Left ventricle myocardium inferior (tissue), 1 donor: ENCODE data around the gene PHACTR4. TPM values are rescaled to one million over a fixed set of nuclear protein-coding genes. Genes with fewer than 3 reads are reported as not detected.
"Not testable (repeated sequence)": the region's sequence is repeated elsewhere in the genome, so short reads cannot be mapped to it uniquely, and the experiment has no call there.

Experiments
- DNase-seq: peaks from one replicate; pipeline ENCODE4 v3.0.0-alpha.2; 2020
- H3K27ac ChIP-seq: fragments of 200-600 bp; replicated peaks from 2 replicates; pipeline ENCODE4 v1.8.0; 2021
- H3K27me3 ChIP-seq: fragments of 200-600 bp; 2 replicates; pipeline ENCODE4 v1.8.0; 2021; ENCODE audit warnings: low read depth
- H3K36me3 ChIP-seq: fragments of 200-600 bp; 2 replicates; pipeline ENCODE4 v1.8.0; 2021
- H3K4me1 ChIP-seq: fragments of 200-600 bp; 2 replicates; pipeline ENCODE4 v1.8.0; 2021
- H3K4me3 ChIP-seq: fragments of 200-600 bp; 2 replicates; pipeline ENCODE4 v1.8.0; 2021; ENCODE audit warnings: mild to moderate bottlenecking, moderate library complexity
- H3K9me3 ChIP-seq: fragments of 200-600 bp; replicated peaks from 2 replicates; pipeline ENCODE4 v1.8.0; 2021
- intact Hi-C: fragments of 100-400 bp; cut with micrococcal nuclease; formaldehyde crosslinking; loops from one replicate; pipeline ENCODE4 v1.11.0; 2022
- total RNA-seq: library from RNA; stranded (reverse); fragmentation: NEBNext Ultra II Directional; extraction: Animal tissue kit (Norgen Biotek cat#: 25700); gene quantifications from one replicate; pipeline ENCODE4 v1.2.1, GENCODE V29; 2021
- TF ChIP-seq, protein P1 (sequence below): fragments of 200-600 bp; IDR thresholded peaks from 2 replicates; pipeline ENCODE4 v1.8.0; 2021; ENCODE audit warnings: antibody characterized with exemption, mild to moderate bottlenecking, borderline replicate concordance
- donor health status: DM: no; HTN: yes; CAD: no; lungs with severe emphysema.

PHACTR4 gene
- total RNA-seq, 1 donor from 2014 or later = 13.6 TPM

DNA sequence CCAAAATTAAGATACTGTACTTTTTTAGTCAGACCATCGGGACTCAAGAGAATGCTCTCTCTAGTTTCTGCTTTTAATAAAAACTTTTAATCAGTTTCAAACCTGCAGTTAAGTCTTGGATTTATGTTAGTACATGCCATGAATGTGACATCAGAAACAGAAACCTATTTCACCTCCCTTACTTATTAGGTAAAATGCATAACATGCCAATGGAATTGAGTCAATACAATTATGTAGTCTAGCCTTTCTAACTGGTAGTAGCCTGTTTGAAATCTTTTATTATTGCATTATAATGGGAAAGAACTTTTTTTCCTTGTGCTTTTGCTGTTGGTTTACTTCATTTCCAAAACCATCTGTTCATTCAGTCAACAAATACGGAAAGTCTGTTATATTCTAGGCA is 4.8 kb downstream of the PHACTR4 start:
- intact Hi-C loops = no loop called here
- Histone ChIP-seq H3K4me3 (no peak overlapping the region), H3K4me1 (peaks cover 21% of the 10 kb centered on the region), H3K27me3 (no peaks in the 10 kb centered on the region), H3K36me3 (no peaks in the 10 kb centered on the region), H3K9me3 (no peaks in the 10 kb centered on the region), H3K27ac (no peak overlapping the region)
- TF ChIP-seq, protein P1, sequence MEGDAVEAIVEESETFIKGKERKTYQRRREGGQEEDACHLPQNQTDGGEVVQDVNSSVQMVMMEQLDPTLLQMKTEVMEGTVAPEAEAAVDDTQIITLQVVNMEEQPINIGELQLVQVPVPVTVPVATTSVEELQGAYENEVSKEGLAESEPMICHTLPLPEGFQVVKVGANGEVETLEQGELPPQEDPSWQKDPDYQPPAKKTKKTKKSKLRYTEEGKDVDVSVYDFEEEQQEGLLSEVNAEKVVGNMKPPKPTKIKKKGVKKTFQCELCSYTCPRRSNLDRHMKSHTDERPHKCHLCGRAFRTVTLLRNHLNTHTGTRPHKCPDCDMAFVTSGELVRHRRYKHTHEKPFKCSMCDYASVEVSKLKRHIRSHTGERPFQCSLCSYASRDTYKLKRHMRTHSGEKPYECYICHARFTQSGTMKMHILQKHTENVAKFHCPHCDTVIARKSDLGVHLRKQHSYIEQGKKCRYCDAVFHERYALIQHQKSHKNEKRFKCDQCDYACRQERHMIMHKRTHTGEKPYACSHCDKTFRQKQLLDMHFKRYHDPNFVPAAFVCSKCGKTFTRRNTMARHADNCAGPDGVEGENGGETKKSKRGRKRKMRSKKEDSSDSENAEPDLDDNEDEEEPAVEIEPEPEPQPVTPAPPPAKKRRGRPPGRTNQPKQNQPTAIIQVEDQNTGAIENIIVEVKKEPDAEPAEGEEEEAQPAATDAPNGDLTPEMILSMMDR = no peak
- DNase-seq = no peak

DNA sequence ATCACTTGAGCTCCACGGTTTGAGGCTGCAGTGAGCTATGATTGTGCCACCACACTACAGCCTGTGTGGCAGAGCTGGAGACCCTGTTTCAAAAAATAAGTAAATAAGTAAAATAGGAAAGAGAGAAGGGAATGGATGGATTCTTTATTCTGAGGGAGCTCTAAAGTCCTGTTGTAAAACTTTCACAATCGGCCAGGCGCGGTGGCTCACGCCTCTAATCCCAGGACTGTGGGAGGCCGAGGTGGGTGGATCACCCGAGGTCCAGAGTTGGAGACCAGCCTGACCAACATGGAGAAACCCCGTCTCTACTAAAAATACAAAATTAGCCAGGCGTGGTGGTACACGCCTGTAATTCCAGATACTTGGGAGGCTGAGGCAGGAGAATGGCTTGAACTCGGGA is 6.1 kb downstream of the PHACTR4 start:
- H3K4me1 ChIP-seq, H3K27me3 ChIP-seq, H3K4me3 ChIP-seq, H3K27ac ChIP-seq, H3K36me3 ChIP-seq, DNase-seq, H3K9me3 ChIP-seq, intact Hi-C loops: not testable (repeated sequence)

DNA sequence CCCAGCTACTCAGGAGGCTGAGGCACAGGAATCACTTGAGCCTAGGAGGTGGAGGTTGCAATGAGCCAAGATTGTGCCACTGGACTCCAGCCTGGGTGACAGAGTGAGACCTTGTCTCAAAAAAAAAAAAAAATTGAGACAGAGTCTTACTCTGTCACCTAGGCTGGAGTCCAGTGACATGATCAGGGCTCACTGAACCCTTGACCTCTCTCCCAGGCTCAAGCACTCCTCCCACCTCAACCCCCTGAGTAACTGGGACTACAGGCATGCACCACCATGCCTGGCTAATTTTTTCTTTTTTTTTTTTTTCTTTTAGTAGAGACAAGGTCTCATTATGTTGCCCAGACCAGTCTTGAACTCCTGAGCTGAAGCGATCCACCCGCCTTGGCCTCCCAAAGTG is 6.7 kb downstream of the PHACTR4 start:
- H3K36me3 ChIP-seq, H3K4me3 ChIP-seq, DNase-seq, H3K9me3 ChIP-seq, H3K27me3 ChIP-seq, H3K27ac ChIP-seq, H3K4me1 ChIP-seq, intact Hi-C loops: not testable (repeated sequence)

DNA sequence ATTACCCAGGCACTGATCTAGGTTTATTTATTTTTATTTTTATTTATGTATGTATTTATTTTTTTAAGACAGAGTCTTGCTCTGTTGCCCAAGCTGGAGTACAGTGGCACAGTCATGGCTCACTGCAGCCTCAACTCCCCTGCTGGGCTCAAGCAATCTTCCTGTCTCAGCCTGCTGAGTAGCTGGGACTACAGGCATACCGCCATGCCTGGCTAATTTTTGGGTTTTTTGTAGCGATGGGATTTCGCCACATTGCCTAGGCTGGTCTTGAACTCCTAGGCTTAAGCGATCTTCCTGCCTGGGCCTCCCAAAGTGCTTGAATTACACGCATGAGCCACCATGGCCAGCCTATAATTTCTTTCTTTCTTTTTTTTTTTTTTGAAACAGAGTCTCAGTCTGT is 9.4 kb downstream of the PHACTR4 start:
- H3K9me3 ChIP-seq = no peaks in the 10 kb centered on the region
- no peaks in the 10 kb centered on the region for H3K4me1 ChIP-seq
- no peak overlapping the region for H3K4me3 ChIP-seq
- TF ChIP-seq, protein P1 = no peak
- H3K36me3 ChIP-seq = no peaks in the 10 kb centered on the region
- no peak overlapping the region for H3K27ac ChIP-seq
- DNase-seq = no peak
- no peaks in the 10 kb centered on the region for H3K27me3 ChIP-seq
- intact Hi-C loops = no loop called here

DNA sequence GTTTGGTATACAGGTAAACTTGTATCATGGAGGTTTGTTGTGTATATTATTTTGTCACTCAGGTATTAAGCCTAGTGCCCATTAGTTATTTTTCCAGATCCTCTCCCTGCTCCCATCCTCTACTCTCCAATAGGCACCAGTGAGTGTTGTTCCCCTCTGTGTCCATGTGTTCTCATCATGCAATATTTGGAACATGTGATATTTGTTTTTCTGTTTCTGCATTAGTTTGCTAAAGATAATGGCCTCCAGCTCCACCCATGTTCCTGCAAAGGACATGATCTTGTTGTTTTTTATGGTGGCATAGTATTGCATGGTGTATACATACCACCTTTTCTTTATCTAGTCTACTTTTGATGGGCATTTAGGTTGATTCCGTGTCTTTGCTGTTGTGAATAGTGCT is 10.9 kb downstream of the PHACTR4 start:
- Histone ChIP-seq H3K36me3 (no peaks in the 10 kb centered on the region), H3K4me3 (no peak overlapping the region)
- TF ChIP-seq, protein P1 = no peak

DNA sequence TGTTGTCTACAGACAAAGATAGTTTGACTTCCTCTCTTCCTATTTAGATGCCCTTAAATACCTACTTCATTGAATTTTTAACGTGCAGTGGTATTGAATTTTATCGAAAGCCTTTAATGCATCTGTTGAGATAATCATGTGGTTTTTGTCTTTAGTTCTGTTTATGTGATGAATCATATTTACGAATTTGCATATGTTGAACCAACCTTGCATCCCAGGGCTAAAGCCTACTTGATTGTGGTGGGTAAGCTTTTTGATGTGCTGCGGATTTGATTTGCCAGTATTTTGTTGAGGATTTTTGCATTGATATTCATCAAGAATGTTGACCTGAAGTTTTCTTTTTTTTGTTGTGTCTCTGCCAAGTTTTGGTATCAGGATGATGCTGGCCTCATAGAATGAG is 14.2 kb downstream of the PHACTR4 start:
- H3K4me3 ChIP-seq, DNase-seq, H3K4me1 ChIP-seq, H3K27ac ChIP-seq, H3K36me3 ChIP-seq, H3K27me3 ChIP-seq, intact Hi-C loops, H3K9me3 ChIP-seq: not testable (repeated sequence)

More for the DNA sequence above, 10.9 kb downstream of the PHACTR4 start:
- Histone ChIP-seq H3K4me1 (no peaks in the 10 kb centered on the region), H3K27ac (no peak overlapping the region), H3K27me3 (no peaks in the 10 kb centered on the region), H3K9me3 (no peaks in the 10 kb centered on the region)
- DNase-seq = no peak
- intact Hi-C loops = no loop called here

DNA sequence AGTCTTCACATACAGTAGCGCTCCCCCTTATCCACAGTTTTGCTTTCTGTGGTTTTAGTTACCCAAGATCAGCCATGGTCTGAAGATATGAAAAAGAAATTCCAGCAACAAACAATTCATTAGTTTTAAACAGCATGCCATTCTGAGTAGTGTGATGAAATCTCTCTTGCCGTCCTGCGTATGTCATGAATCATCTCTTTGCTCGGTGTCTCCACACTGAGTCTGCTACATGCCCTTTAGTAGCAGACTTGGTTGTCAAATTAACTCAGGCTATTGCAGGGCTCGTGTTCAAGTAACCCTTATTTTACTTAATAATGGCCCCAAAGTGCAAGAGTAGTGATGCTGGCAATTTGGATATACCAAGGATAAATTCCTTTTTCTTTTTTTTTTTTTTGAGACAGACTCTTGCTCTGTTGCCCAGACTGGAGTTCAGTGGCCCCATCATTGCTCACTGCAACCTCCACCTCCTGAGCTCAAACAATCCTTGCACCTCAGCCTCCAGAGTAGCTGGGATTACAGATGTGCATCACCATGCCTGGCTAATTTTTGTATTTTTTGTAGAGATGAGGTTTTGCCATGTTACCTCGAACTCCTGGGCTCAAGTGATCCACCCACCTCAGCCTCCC is 22.6 kb downstream of the PHACTR4 start:
- Histone ChIP-seq H3K36me3 (no peaks in the 10 kb centered on the region), H3K9me3 (no peaks in the 10 kb centered on the region), H3K27me3 (no peaks in the 10 kb centered on the region), H3K27ac (no peak overlapping the region), H3K4me3 (no peak overlapping the region), H3K4me1 (peaks cover 4% of the 10 kb centered on the region)
- DNase-seq = no peak
- TF ChIP-seq, protein P1 = no peak
- intact Hi-C loops = no loop called here
